IMR-90 (cell line): Measurements from ENCODE around the gene MRPL34. TPM values are rescaled to one million over a fixed set of nuclear protein-coding genes. Genes with fewer than 3 reads are reported as not detected.

ENCODE experiments used
- ATAC-seq: fragments of 200-7000 bp; cut with Tn5 transposase; 2 replicates; pipeline ENCODE4 v1.9.1; 2020; ENCODE audit warnings: low read depth, mild to moderate bottlenecking, moderate library complexity
- BruUV-seq: library from RNA; stranded (reverse); fragments of 400-500 nt; replicated peaks from 2 replicates; lab custom pipeline; 2021; lab: Mats Ljungman, UMichigan
- CTCF ChIA-PET: fragments of 300-600 bp; formaldehyde crosslinking; extraction: SDS; loops from one replicate; lab custom pipeline; 2021; ENCODE audit warnings: antibody characterized with exemption; lab: Yijun Ruan, JAX
- POLR2A ChIA-PET: fragments of 300-600 bp; sonication (Branson Sonifier 250); formaldehyde crosslinking; loops from one replicate; lab custom pipeline; 2022; ENCODE audit warnings: antibody characterized with exemption; ENCODE audit not compliant: unreplicated experiment; lab: Charles Lee
- DNase-seq: peaks from one replicate; pipeline ENCODE4 v3.0.0; 2013
- H2AFZ ChIP-seq: replicated peaks from 2 replicates; pipeline ENCODE3; 2013; ENCODE audit warnings: low read length, mild to moderate bottlenecking; ENCODE audit not compliant: poor library complexity
- H2AK5ac ChIP-seq: 2 replicates; pipeline ENCODE4 v1.6.1; 2013; ENCODE audit warnings: low read depth, low read length, inconsistent platforms
- H2AK9ac ChIP-seq: replicated peaks from 2 replicates; pipeline ENCODE3; 2013; ENCODE audit warnings: mild to moderate bottlenecking, low read depth, low read length, moderate library complexity; ENCODE audit not compliant: poor library complexity
- H2BK120ac ChIP-seq: 2 replicates; pipeline ENCODE4 v1.6.1; 2013; ENCODE audit warnings: low read depth, low read length, inconsistent platforms
- H2BK15ac ChIP-seq: 3 replicates; pipeline ENCODE4 v1.6.1; 2013; ENCODE audit warnings: low read depth, low read length, inconsistent platforms
- H2BK20ac ChIP-seq: 2 replicates; pipeline ENCODE4 v1.6.1; 2013; ENCODE audit warnings: low read depth, mild to moderate bottlenecking, inconsistent platforms, low read length, moderate library complexity
- H2BK5ac ChIP-seq: 2 replicates; pipeline ENCODE4 v1.6.1; 2013; ENCODE audit warnings: mild to moderate bottlenecking, low read depth, low read length, inconsistent platforms; ENCODE audit not compliant: poor library complexity, severe bottlenecking
- H3K14ac ChIP-seq: replicated peaks from 2 replicates; pipeline ENCODE4 v1.6.1; 2013; ENCODE audit warnings: low read depth, low read length, inconsistent platforms
- H3K18ac ChIP-seq: 2 replicates; pipeline ENCODE4 v1.6.1; 2013; ENCODE audit warnings: low read depth, low read length, control low read depth
- H3K23ac ChIP-seq: 2 replicates; pipeline ENCODE4 v1.6.1; 2013; ENCODE audit warnings: low read depth, low read length, inconsistent platforms
- H3K27ac ChIP-seq: 2 replicates; pipeline ENCODE4 v1.5.1; 2013; ENCODE audit warnings: mild to moderate bottlenecking, control low read depth, low read length; ENCODE audit not compliant: insufficient read depth
- H3K27me3 ChIP-seq: 2 replicates; pipeline ENCODE4 v1.6.1; 2013; ENCODE audit warnings: low read length; ENCODE audit not compliant: control insufficient read depth, insufficient read depth
- H3K36me3 ChIP-seq: 2 replicates; pipeline ENCODE4 v1.6.1; 2013; ENCODE audit warnings: low read length, mixed read lengths; ENCODE audit not compliant: control insufficient read depth, insufficient read depth
- H3K4ac ChIP-seq: 2 replicates; pipeline ENCODE4 v1.6.1; 2013; ENCODE audit warnings: low read depth, low read length, inconsistent platforms
- H3K4me1 ChIP-seq: 2 replicates; pipeline ENCODE4 v1.6.1; 2013; ENCODE audit warnings: low read length, mixed read lengths; ENCODE audit not compliant: control insufficient read depth, insufficient read depth
- H3K4me2 ChIP-seq: 2 replicates; pipeline ENCODE4 v1.6.1; 2013; ENCODE audit warnings: low read depth, mild to moderate bottlenecking, control low read depth, low read length, moderate library complexity
- H3K4me3 ChIP-seq: 2 replicates; pipeline ENCODE4 v1.5.1; 2013; ENCODE audit warnings: low read depth, mild to moderate bottlenecking, control low read depth, low read length, moderate library complexity; ENCODE audit not compliant: insufficient read depth
- H3K56ac ChIP-seq: 2 replicates; pipeline ENCODE4 v1.6.1; 2013; ENCODE audit warnings: low read length, inconsistent platforms; ENCODE audit not compliant: insufficient read depth; ENCODE audit errors: extremely low read depth
- H3K79me1 ChIP-seq, 2 experiments: 2 replicates each; pipeline ENCODE4 v1.6.1; 2013; ENCODE audit warnings: low read length in 2 of 2, inconsistent platforms in 1 of 2, low read depth in 1 of 2
- H3K9ac ChIP-seq: 2 replicates; pipeline ENCODE4 v1.6.1; 2013; ENCODE audit warnings: low read depth, low read length, control low read depth
- H3K9me1 ChIP-seq: 2 replicates; pipeline ENCODE4 v1.6.1; 2013; ENCODE audit warnings: low read length, inconsistent platforms; ENCODE audit not compliant: insufficient read depth
- H3K9me3 ChIP-seq: 2 replicates; pipeline ENCODE4 v1.6.1; 2013; ENCODE audit warnings: low read length; ENCODE audit not compliant: control insufficient read depth, insufficient read depth
- H4K20me1 ChIP-seq: 2 replicates; pipeline ENCODE4 v1.6.1; 2013; ENCODE audit warnings: low read length, inconsistent platforms; ENCODE audit not compliant: insufficient read depth
- H4K5ac ChIP-seq: 2 replicates; pipeline ENCODE4 v1.6.1; 2013; ENCODE audit warnings: mild to moderate bottlenecking, low read depth, low read length, control low read depth
- H4K8ac ChIP-seq, 2 experiments: 2 replicates each; pipeline ENCODE4 v1.6.1; 2013; ENCODE audit warnings: low read depth in 2 of 2, low read length in 2 of 2, control low read depth in 1 of 2, inconsistent platforms in 1 of 2
- H4K91ac ChIP-seq: 2 replicates; pipeline ENCODE4 v1.6.1; 2013; ENCODE audit warnings: low read depth, low read length, inconsistent platforms; ENCODE audit not compliant: insufficient read depth
- CEBPB ChIP-seq: IDR thresholded peaks from 2 replicates; pipeline ENCODE4 v1.6.1; 2012; ENCODE audit warnings: low read depth, low read length, improper control_type of control experiment
- CHD1 ChIP-seq: IDR thresholded peaks from 2 replicates; pipeline ENCODE4 v1.6.1; 2012; ENCODE audit warnings: low read depth, low read length, improper control_type of control experiment
- MAFK ChIP-seq: IDR thresholded peaks from 2 replicates; pipeline ENCODE4 v1.6.1; 2012; ENCODE audit warnings: low read depth, low read length, improper control_type of control experiment
- MXI1 ChIP-seq: IDR thresholded peaks from 2 replicates; pipeline ENCODE4 v1.6.1; 2012; ENCODE audit warnings: low read depth, mild to moderate bottlenecking, low read length, moderate library complexity, borderline replicate concordance
- NFE2L2 ChIP-seq: fragments of 150-350 bp; IDR thresholded peaks from 2 replicates; pipeline ENCODE4 v1.6.1; 2016; ENCODE audit warnings: low read depth, mild to moderate bottlenecking, low read length
- POLR2A ChIP-seq: IDR thresholded peaks from 2 replicates; pipeline ENCODE4 v1.6.1; 2012; ENCODE audit warnings: mild to moderate bottlenecking, low read depth, low read length
- WGBS, 2 experiments: methylation state at CpG; one replicate each; pipeline versions ENCODE4 v1.1.5 to v1.1.7; 2013; ENCODE audit warnings: missing lambda C conversion rate in 2 of 2; ENCODE audit not compliant: insufficient read length in 1 of 2; ENCODE audit errors: extremely low coverage in 2 of 2; 5-methylcytosine and 5-hydroxymethylcytosine counted together
- dilution Hi-C: fragments of 300-500 bp; cut with HindIII; formaldehyde crosslinking; loops from one replicate; pipeline ENCODE4 v1.14.3; 2018; ENCODE audit warnings: low sequenced_read_pairs; ENCODE audit not compliant: unreplicated experiment
- in situ Hi-C: fragments of 300-500 bp; cut with MboI; formaldehyde crosslinking; loops from 3 replicates; pipeline ENCODE4 v1.14.3; 2019; ENCODE audit warnings: low sequenced_read_pairs, inconsistent platforms, mixed read lengths
- intact Hi-C: fragments of 100-400 bp; cut with micrococcal nuclease; formaldehyde crosslinking; loops from 2 replicates; pipeline ENCODE4 v1.10.0; 2022
- polyA plus RNA-seq, 3 experiments: library from polyadenylated mRNA; depleted of rRNA; stranded (reverse); fragments of >200 nt; gene quantifications; 2 replicates each; pipeline ENCODE4 v1.2.3, GENCODE V29; 2012; ENCODE audit warnings: low replicate concordance in 1 of 3
- total RNA-seq: library from RNA; depleted of rRNA; stranded (reverse); fragments of >200 nt; gene quantifications from 2 replicates; pipeline ENCODE4 v1.2.3, GENCODE V29; 2012

Gene MRPL34
- total and polyA plus RNA-seq, 2 of the 4 experiments (the other 2 are of a cell fraction) = 7.3 to 37.0 TPM

DNA sequence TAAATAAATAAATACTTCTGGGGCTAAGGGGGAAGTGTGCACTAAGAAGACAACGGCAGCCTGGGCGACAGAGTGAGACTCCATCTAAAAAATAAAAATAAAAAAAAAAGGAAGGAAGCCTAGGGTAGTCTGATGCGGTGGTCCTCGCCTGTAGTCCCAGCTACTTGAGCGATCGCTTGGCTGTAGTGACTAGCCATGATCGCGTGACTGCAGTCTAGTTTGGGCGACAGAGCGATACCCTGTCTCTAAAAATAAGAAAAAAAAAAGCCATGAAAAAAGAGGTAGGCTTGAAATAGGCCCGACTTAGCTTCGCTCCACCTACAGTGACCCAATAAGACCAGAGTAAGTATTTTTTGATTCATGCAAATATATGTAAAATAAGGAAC, 39.1 kb upstream of the MRPL34 start:
- Histone ChIP-seq H2AFZ (peak overlapping the region; percentile 36), H2BK20ac (no peak overlapping the region), H3K4me3 (no peak overlapping the region), H4K5ac (peak overlapping the region; percentile 11; the same call in 1 of the 2 replicates), H3K36me3 (peaks cover 9% of the 10 kb centered on the region; the same call in 1 of the 2 replicates), H3K9me1 (no peaks in the 10 kb centered on the region), H3K14ac (no peak overlapping the region), H2BK5ac (no peak overlapping the region), H2AK5ac (no peak overlapping the region), H3K56ac (no peak overlapping the region), H3K27me3 (no peaks in the 10 kb centered on the region), H3K4me1 (no peaks in the 10 kb centered on the region; the same call in 1 of the 2 replicates), H4K20me1 (no peaks in the 10 kb centered on the region), H2BK120ac (no peak overlapping the region), H3K27ac (no peak overlapping the region), H4K8ac (peak overlapping the region; percentile 68 to 81; a peak in 3 of 4 replicates), H3K9me3 (no peaks in the 10 kb centered on the region), H3K79me1 (peaks cover 0 to 22% of the 10 kb centered on the region in 2 experiments; a peak in 2 of 4 replicates), H3K18ac (no peak overlapping the region), H2BK15ac (no peak overlapping the region), H3K9ac (no peak overlapping the region), H3K4ac (no peak overlapping the region), H3K4me2 (no peak overlapping the region), H2AK9ac (no peak overlapping the region), H4K91ac (no peak overlapping the region), H3K23ac (no peak overlapping the region)
- WGBS, 2 experiments = no CpG with 5 or more reads among the region's 12 CpGs
- dilution Hi-C loops (no loop called here), intact Hi-C loops (no loop called here), in situ Hi-C loops (no loop called here)
- BruUV-seq = no TSS peak
- POLR2A ChIA-PET = interaction anchor here (0.7 kb wide), 1 partner anchor 51 kb away, joined by 4 read pairs; the partner anchor contains the start of gene USE1
- DNase-seq (no peak), ATAC-seq (no peak)
- no peak for TF ChIP-seq POLR2A
- TF ChIP-seq NFE2L2 = no peak
- no peak for TF ChIP-seq MXI1
- no peak for TF ChIP-seq MAFK
- TF ChIP-seq CHD1 = no peak
- TF ChIP-seq CEBPB = no peak
- CTCF ChIA-PET = interaction anchor here (0.5 kb wide), 1 partner anchor 13 kb away, joined by 3 read pairs; no protein-coding TSS in a partner anchor
